ENCODE measurements around the gene CTNNBL1. TPM values are rescaled to one million over a fixed set of nuclear protein-coding genes. Genes with fewer than 3 reads are reported as not detected.

Gene CTNNBL1
- total RNA-seq, 1 experiment from 2014 or later: 44.7 TPM

DNA sequence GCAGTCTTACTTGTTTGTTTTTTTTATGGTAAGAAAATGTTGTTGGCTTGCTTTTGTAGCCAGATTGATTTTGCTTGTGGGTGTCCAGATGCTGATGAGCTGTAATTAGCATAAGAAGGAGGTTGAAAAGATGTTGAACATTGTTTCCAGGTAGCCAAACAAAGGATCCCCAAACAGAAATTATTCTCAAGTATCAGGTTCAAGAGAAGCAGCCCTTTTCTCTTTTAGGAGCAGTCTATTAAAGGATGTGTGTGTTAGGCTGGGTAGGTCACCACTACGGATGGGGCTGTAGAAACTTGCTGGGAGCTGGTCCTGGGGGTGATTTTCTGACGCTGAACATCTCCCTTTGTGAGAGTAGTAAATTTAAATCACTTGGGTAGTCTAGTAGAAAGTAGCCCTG lies 122.2 kb downstream of the CTNNBL1 start:
- DNase-seq (ENCODE audit: low read depth): no peak

DNA sequence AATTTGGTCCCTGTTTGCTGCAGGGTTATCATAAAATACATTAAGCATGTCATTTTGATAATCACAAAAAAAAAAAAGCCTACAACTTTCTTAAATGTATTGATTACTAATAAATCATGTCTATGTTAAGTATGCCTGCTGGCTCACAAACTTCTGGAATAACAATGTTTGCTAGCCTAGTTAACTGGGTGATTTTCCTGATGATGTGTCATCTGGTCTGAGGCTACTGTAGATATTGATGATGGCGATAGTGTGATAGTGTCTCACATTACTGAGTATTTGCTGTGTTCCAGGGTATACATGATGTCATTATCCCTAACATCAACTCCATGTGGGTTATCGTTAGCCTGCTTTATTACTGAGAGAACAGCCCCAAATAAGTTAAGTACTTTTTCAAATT lies 122.9 kb downstream of the CTNNBL1 start:
- no peak for DNase-seq (ENCODE audit: low read depth)

- DNase-seq (ENCODE audit: low read depth): peak; percentile 44
These were observed 127.9 kb downstream of the CTNNBL1 start for GRCh38 chr20:37821696-37822095.

- DNase-seq (ENCODE audit: low read depth): peak; percentile 80
These were observed 128.3 kb downstream of the CTNNBL1 start for GRCh38 chr20:37822141-37822601.

DNA sequence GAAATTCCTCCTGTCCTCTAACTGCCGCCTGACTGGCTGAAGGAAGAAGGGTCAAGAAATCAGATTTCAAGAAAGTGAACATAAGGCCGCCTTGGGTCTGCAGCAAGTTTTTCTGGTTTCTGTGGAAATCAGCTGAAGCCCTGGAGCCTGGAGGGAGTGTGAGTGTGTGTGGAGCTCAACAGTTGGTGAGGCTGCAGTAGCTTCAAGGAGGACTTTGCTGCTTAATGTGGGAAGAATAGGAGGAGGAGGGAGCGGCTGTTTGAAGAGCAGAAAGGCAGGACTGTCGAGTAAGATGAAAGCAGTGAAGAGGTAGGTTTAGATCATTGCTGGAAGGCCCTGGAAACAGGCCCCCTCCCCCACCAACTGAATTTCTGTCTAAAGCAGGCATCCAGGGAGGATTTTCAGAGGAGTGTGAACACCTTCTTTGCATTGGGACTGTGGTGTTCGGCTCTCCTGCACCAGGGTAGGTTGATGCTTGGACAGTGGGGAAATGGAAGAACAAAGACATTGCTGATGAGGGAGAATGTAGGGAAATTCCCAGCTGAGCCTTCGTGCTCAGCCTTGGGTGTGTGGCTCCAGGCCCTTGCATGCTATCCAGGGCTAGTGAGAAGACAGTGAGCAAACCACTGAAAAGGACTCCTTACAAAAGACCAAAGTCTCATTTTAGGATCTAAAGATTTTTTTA lies 129.6 kb downstream of the CTNNBL1 start:
- DNase-seq (ENCODE audit: low read depth): peak; percentile 38

DNA sequence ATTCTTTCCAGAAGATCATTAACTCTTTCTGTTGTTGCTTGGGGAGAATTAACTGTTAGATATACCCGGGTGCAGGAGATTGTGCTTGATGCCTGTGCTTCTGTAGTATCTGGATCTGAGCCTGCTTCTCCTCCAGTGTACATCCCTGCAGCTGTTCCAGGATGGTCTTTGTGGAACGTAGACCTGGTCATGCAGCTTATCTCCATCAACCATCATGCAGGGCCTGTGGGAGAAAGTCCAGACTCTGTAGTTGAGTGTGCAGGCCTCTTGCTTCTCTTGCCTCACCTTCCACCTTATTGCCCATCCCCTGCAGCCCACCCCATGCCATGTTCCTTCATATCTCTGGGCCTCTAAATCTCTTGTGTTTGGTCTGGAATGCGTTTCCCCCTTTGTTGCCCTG lies 133.8 kb downstream of the CTNNBL1 start:
- DNase-seq (ENCODE audit: low read depth): no peak

GRCh38 chr20:37828684-37829083 lies 134.9 kb downstream of the CTNNBL1 start:
- no peak for DNase-seq (ENCODE audit: low read depth)

- DNase-seq (ENCODE audit: low read depth): no peak
These were observed 135.3 kb downstream of the CTNNBL1 start for GRCh38 chr20:37829128-37829527.

- no peak for DNase-seq (ENCODE audit: low read depth)
These were observed 139.5 kb downstream of the CTNNBL1 start for GRCh38 chr20:37833221-37833896.

DNA sequence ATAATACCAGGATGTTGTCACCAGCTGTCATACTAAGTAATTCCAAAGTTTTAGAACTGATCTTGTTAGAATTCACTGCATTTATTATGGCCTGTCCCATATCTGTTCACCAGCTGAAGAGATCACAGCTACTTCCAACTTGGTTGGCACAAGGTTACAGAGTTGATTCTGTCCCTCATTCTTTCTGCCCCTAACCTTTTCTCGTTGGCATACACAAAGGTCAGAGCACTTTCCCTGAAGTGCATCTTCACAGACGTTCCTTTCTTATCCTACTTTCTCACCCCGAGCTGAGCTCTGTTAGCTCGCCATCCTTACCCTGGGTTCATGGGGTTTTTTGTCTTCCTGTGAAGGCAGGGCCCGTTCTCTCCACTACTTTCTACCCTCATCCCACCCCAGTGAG lies 143.1 kb downstream of the CTNNBL1 start:
- no peak for DNase-seq (ENCODE audit: low read depth)

DNA sequence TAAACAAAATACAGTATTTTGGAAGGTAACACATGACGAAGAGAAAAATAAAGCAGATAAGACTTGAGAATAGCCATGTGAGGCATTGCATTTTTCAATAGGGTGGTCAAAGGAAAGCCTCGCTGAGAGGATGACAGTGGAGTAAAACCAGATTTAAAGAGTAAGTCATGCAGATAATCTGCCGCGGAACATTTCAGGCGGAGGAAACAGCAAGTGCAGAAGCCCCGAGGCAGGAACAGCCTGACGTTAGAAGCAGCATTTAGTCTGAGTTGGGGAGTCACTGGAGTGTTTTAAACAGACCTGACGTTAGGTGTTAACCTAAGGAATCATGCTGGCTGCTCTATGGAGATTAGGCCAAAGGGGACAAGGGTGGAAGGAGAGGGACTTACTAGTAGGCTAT lies 144.1 kb downstream of the CTNNBL1 start:
- DNase-seq (ENCODE audit: low read depth): no peak

DNA sequence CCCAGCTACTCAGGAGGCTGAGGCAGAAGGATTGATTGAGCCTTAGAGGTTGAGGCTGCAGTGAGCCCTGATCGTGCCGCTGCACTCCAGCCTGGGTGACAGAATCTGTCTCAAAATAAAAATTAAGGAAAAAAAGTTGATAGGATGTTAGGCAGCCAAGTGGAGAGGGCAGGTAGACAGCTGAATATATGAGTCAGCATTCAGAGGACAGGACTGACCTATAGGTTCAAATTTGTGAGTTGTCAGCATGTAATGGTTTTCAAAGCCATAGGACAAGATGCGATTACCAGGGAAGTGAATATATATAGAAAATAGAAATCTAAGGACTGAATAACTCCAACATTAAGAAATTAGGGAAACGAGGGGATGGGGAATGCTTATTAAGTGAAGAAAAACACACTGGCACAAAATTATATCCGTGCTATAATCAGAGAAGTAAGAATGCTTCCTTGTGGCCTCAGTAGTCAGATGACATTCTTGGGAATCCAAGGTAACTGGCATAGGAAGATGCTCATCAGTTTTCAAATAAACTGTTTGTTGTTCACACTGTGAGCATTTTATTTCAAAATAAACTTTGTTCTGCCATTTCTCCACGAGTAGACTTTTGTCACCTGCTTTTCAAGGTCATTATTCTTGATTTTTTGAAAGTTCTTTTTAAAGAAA lies 145.1 kb downstream of the CTNNBL1 start:
- no peak for DNase-seq (ENCODE audit: low read depth)

DNA sequence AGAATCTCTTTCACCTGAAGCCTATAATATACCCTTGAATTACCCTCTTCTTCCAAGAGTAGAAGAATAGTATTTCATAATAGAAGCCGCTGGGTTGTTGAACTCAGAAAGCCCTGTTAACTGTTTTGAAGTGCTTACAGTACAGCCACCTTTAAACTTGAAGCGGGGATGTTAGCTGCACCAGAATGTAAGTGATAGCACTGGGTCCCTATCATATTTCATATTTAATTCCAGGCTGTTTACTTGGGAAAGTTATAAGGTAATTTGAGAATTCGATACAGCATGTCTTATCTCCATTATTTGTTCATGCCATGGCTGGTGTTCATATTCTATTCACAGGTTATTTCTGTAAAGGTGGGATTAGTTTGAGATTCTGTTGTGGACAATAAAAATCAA lies 145.6 kb downstream of the CTNNBL1 start:
- no peak for DNase-seq (ENCODE audit: low read depth)

DNA sequence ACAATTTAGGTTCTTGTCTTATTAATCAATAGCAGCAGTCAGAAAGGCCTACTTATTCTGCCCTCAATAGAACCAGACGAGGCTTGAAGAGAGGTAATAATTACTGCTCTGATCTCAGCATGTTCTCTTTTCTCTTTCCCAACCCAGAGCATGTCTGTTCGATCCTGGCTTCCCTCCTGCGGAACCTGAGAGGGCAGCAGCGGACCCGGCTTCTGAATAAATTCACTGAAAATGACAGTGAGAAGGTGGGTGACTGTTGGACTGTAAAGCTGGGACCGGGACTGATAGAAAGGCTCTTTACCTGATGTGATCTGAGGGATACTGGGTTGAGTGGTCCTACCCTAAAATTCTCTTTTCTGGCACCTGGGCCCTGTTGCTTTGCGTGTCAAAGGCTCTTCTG lies 146.1 kb downstream of the CTNNBL1 start:
- no peak for DNase-seq (ENCODE audit: low read depth)

- no peak for DNase-seq (ENCODE audit: low read depth)
These were observed 147.6 kb downstream of the CTNNBL1 start for GRCh38 chr20:37841389-37841788.

DNA sequence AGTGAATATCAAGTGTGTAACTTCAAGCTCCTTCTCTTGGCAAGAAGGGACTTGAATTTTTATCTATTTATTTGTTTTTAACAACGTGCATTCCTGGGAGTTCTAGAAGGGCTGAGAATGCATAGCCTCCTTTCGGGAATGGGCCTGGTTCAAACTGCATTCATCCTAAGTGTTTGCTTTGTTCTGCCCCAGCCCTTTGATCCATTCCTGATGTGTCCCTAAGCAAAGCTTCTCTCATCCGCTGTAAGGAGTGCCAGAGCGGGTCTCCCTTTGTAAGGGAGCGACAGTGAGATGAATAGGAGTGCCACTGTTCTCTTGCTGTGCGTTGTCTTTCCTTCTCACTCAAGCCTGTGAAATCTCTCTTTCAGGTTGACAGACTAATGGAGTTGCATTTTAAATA lies 148.1 kb downstream of the CTNNBL1 start:
- no peak for DNase-seq (ENCODE audit: low read depth)

DNA sequence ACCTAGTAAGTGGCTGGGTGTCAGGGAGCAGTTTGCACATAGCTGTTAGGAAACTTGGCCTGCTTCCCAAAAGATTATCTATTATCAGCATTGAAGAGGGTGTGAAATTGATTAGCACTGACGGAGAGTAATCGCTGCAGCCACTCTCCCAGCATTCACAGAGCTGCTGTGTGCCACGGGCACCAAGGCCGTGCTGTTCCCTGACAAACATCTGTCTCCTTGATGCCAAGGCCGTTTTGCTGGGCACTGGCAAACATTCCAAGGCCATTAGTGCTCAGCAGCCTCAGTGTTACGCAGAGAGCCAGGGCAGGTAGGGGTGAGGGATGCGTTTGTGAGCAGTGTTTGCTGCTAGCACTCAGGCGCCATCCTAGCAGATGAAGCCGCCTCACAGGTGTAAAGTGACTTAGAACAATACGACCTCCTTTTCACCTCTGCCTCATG lies 151.4 kb downstream of the CTNNBL1 start:
- no peak for DNase-seq (ENCODE audit: low read depth)

- no peak for DNase-seq (ENCODE audit: low read depth)
These were observed 152.0 kb downstream of the CTNNBL1 start for GRCh38 chr20:37845878-37846277.

- no peak for DNase-seq (ENCODE audit: low read depth)
These were observed 152.7 kb downstream of the CTNNBL1 start for GRCh38 chr20:37846573-37846972.

DNA sequence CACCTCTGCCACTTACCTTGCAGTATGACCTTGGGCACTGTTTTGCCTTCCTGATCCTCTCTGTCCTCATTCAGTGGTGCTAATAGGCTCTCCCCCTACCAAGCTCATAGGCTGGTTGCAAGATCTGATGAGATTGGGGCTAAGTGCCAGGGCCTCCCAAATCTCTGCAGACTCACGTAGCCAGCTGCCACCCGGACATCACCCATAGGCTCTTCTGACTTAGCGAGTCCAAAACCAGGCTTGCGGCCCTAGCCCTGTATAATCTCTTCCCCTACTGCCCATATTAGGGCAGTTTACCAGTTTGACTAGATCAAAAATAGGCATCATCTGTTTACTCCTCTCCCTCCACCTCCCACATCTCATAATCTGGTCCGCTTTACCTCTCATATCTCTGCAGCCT lies 154.9 kb downstream of the CTNNBL1 start:
- DNase-seq (ENCODE audit: low read depth): no peak

DNA sequence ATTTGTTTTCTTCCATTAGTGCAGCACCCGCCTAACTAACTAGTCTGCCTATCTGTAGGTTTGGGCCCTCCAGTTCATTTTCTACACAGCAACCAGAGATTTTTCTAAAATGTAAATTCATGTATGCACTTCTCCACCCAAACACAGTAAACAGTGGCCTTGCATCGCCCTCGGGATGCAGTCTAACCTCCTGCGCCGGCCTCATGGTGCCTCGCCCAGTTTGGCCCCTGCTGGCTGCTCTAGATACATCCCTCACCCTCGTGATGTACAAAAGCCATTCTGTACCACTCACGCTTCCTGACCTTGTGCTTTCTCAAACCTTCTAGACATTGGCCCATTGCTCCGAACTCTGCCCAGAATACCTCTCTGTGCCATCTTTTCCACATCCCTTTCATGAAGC lies 155.3 kb downstream of the CTNNBL1 start:
- DNase-seq (ENCODE audit: low read depth): no peak

DNA sequence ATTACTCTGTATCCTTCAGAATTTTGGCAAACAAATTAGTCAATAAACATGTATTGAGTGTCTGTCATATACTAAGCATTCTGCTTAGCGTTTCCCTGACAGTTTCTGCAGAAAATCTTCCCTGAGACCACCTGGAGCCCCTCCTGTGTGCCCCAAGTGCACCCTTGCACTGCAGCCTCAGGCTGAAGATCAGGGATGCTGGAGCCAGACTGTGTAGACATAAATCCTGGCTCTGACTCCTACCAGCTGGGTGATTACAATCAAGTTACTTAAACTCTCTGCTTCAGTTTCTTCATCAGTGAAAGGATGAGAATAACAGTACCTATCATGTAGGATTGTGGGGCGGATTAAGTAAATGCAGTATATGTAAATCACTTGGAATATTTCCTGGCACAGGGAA lies 155.7 kb downstream of the CTNNBL1 start:
- DNase-seq (ENCODE audit: low read depth): no peak

DNA sequence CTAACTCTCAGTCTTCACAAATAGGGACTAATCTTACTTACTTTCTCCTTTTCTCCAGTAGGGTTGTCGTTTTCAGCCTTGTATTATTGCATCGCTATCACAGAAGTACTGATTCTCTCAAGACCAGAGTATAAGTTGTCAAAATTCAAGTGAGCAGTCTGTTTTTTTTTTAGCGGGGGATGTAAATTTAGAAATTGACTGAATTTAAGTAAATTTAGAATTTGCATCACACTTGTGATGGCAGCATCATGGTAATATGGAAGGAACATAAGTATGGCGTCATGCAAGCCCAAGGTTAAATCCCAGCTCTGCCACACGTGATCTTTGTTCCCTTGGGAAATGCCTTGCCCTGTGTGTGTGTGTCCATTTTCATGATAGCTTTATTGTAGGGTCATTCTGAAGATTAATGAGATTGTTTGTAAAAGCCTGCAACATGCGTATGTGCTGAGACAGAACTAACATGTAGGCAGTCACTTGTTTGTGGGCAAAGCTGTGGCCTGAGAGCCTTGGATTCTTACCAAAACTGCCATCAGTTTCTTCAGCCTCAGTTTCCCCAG lies 156.3 kb downstream of the CTNNBL1 start:
- DNase-seq (ENCODE audit: low read depth): no peak

Data from Daoy (cell line).